DND-41 (cell line): ENCODE results near the gene TRIM65.

Experiments
- ATAC-seq: fragments of 200-7000 bp; cut with Tn5 transposase; 3 replicates; pipeline ENCODE4 v1.9.1; 2021; ENCODE audit warnings: low read depth; ENCODE audit not compliant: insufficient read depth
- DNase-seq: peaks from one replicate; pipeline ENCODE4 v3.0.0-alpha.2; 2020
- H2AFZ ChIP-seq: 2 replicates; pipeline ENCODE4 v1.6.0; 2012; ENCODE audit warnings: low read depth, low read length
- H3K27ac ChIP-seq: 2 replicates; pipeline ENCODE4 v1.5.1; 2012; ENCODE audit warnings: low read length, inconsistent platforms
- H3K27me3 ChIP-seq: fragments of 200-600 bp; sonication (generic); 2 replicates; pipeline ENCODE4 v1.6.0; 2012; ENCODE audit warnings: low read length, mild to moderate bottlenecking, inconsistent platforms; ENCODE audit not compliant: insufficient read depth, poor library complexity
- H3K36me3 ChIP-seq: 2 replicates; pipeline ENCODE4 v1.5.1; 2012; ENCODE audit warnings: low read length, inconsistent platforms; ENCODE audit not compliant: insufficient read depth
- H3K4me1 ChIP-seq: 2 replicates; pipeline ENCODE4 v1.5.1; 2012; ENCODE audit warnings: mild to moderate bottlenecking, low read length; ENCODE audit not compliant: insufficient read depth
- H3K4me2 ChIP-seq: 2 replicates; pipeline ENCODE4 v1.6.0; 2012; ENCODE audit warnings: mild to moderate bottlenecking, moderate library complexity, low read length, inconsistent platforms; ENCODE audit not compliant: insufficient read depth
- H3K4me3 ChIP-seq, 2 experiments: fragments of 200-600 bp in 1 of 2; shearing (Covaris generic) in 1 of 2; 2 replicates each; pipeline ENCODE4 v1.5.1; 2012 to 2016; ENCODE audit warnings: inconsistent platforms in 2 of 2, low read length in 2 of 2, mild to moderate bottlenecking in 2 of 2, low read depth in 1 of 2, moderate library complexity in 1 of 2
- H3K79me2 ChIP-seq: 2 replicates; pipeline ENCODE4 v1.6.0; 2012; ENCODE audit warnings: low read length, inconsistent platforms; ENCODE audit not compliant: insufficient read depth
- H3K9ac ChIP-seq: 2 replicates; pipeline ENCODE4 v1.6.0; 2012; ENCODE audit warnings: low read depth, mild to moderate bottlenecking, inconsistent platforms, low read length, moderate library complexity
- H3K9me3 ChIP-seq: 2 replicates; pipeline ENCODE4 v1.5.1; 2012; ENCODE audit warnings: low read length, moderate library complexity, mild to moderate bottlenecking, inconsistent platforms; ENCODE audit not compliant: insufficient read depth, severe bottlenecking
- H4K20me1 ChIP-seq: 2 replicates; pipeline ENCODE4 v1.6.0; 2012; ENCODE audit warnings: low read length; ENCODE audit not compliant: insufficient read depth
- EZH2 ChIP-seq: IDR thresholded peaks from 3 replicates; pipeline ENCODE4 v1.6.1; 2012; ENCODE audit warnings: borderline replicate concordance, low read depth, mild to moderate bottlenecking, moderate library complexity, low read length, inconsistent platforms; ENCODE audit not compliant: severe bottlenecking
- TF ChIP-seq, protein P1 (sequence below): IDR thresholded peaks from 2 replicates; pipeline ENCODE4 v1.5.1; 2012; ENCODE audit warnings: borderline replicate concordance, low read length, moderate library complexity, mild to moderate bottlenecking; ENCODE audit not compliant: poor library complexity, severe bottlenecking; ENCODE audit errors: extremely low read depth

TRIM65 gene

GRCh38 chr17:75942473-75942872 lies 45.7 kb upstream of the TRIM65 start:
- Histone ChIP-seq H3K4me3 (no peak overlapping the region), H2AFZ (no peak overlapping the region), H4K20me1 (no peaks in the 10 kb centered on the region), H3K36me3 (peaks cover 10% of the 10 kb centered on the region), H3K27ac (no peak overlapping the region), H3K9me3 (no peaks in the 10 kb centered on the region), H3K4me1 (peaks cover 17% of the 10 kb centered on the region), H3K9ac (no peak overlapping the region), H3K4me2 (no peak overlapping the region), H3K79me2 (peaks cover 6% of the 10 kb centered on the region), H3K27me3 (no peaks in the 10 kb centered on the region)
- DNase-seq = no peak
- no peak for TF ChIP-seq EZH2
- TF ChIP-seq, protein P1, sequence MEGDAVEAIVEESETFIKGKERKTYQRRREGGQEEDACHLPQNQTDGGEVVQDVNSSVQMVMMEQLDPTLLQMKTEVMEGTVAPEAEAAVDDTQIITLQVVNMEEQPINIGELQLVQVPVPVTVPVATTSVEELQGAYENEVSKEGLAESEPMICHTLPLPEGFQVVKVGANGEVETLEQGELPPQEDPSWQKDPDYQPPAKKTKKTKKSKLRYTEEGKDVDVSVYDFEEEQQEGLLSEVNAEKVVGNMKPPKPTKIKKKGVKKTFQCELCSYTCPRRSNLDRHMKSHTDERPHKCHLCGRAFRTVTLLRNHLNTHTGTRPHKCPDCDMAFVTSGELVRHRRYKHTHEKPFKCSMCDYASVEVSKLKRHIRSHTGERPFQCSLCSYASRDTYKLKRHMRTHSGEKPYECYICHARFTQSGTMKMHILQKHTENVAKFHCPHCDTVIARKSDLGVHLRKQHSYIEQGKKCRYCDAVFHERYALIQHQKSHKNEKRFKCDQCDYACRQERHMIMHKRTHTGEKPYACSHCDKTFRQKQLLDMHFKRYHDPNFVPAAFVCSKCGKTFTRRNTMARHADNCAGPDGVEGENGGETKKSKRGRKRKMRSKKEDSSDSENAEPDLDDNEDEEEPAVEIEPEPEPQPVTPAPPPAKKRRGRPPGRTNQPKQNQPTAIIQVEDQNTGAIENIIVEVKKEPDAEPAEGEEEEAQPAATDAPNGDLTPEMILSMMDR = no peak
- ATAC-seq = no peak

- H2AFZ ChIP-seq = peak overlapping the region; percentile 73
- peak overlapping the region; percentile 96 to 98; a peak in 3 of 4 replicates for H3K4me3 ChIP-seq
- ATAC-seq = no peak
- peaks cover 6% of the 10 kb centered on the region for H3K79me2 ChIP-seq
- peaks cover 6% of the 10 kb centered on the region for H3K36me3 ChIP-seq
- H3K4me1 ChIP-seq = peaks cover 17% of the 10 kb centered on the region
- H3K4me2 ChIP-seq = peak overlapping the region; percentile 90
- H3K9me3 ChIP-seq = no peaks in the 10 kb centered on the region
- no peak for DNase-seq
- peak overlapping the region; percentile 24; the same call in 1 of the 2 replicates for H3K27ac ChIP-seq
- peak overlapping the region; percentile 98 for H3K9ac ChIP-seq
- H4K20me1 ChIP-seq = no peaks in the 10 kb centered on the region
- TF ChIP-seq EZH2 = no peak
- TF ChIP-seq, protein P1 = no peak
- H3K27me3 ChIP-seq = no peaks in the 10 kb centered on the region
Measured at GRCh38 chr17:75941442-75941819, 44.7 kb upstream of the TRIM65 start.

DNA sequence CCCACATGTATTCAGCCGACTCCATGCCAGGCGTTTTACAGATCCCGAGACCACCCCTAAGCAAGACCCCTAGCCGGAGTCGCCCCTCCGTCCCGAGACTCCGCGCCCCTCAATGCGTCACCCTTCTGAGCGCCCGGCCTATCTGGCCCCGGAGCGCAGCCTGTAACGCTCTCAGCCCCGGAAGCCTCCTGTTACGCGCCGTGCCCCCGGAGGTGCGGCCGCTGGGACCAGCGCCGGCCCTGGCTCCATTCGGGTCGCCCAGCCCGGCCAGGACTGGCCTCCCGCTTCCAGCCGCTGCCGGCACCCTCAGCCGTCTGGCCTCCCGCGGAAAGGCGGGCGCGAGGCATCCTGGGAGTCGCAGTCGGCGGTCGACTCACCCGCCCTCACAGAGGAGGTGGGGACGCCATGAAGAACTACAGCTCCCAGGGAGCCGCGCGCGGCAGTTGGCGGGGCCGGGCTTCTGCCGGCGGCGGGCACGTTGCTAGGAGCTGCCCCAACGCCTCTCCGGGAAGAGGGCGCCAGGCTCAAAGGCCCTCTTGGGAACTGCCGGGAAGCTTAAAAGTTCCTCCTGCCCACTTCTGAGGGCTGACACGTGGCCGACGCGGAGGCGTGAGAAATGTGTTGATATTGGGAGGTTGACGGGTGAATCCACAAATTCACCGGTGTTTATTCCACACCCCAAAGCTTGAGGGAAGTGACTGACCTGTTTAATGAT lies 44.1 kb upstream of the TRIM65 start, which contains the start of gene FBF1:
Gene FBF1, minus strand, starts transcription at position 316 of the 715 bp plus-strand sequence. CDS start 2,893 bp downstream, outside the sequence.
- no peaks in the 10 kb centered on the region for H4K20me1 ChIP-seq
- TF ChIP-seq EZH2 = no peak
- TF ChIP-seq, protein P1 = no peak
- H3K36me3 ChIP-seq = peaks cover 2% of the 10 kb centered on the region
- no peaks in the 10 kb centered on the region for H3K9me3 ChIP-seq
- ATAC-seq = peak; percentile 99
- H3K4me2 ChIP-seq = peak within 1 kb of the TSS; percentile 90
- peak within 1 kb of the TSS; percentile 89 for H3K27ac ChIP-seq
- H2AFZ ChIP-seq = peak within 1 kb of the TSS; percentile 92
- DNase-seq = peak; percentile 92
- peak within 1 kb of the TSS; percentile 96 to 98 for H3K4me3 ChIP-seq
- peaks cover 6% of the 10 kb centered on the region for H3K79me2 ChIP-seq
- peaks cover 17% of the 10 kb centered on the region for H3K4me1 ChIP-seq
- no peaks in the 10 kb centered on the region for H3K27me3 ChIP-seq
- peak within 1 kb of the TSS; percentile 98 for H3K9ac ChIP-seq
